Peyer's patch (tissue), 4 donors: ENCODE data around the gene DOCK10.

Experiments
- CTCF ChIP-seq, 6 experiments: fragments of 450-650 bp in 4 of 6; fragments of 200-600 bp in 2 of 6; sonication (generic) in 1 of 6; IDR thresholded peaks; one replicate each; pipeline ENCODE4 v1.5.1; 2017 to 2019; ENCODE audit warnings: antibody characterized with exemption in 6 of 6, mild to moderate bottlenecking in 3 of 6, moderate library complexity in 1 of 6
- POLR2A ChIP-seq, 2 donors: fragments of 450-650 bp; IDR thresholded peaks; one replicate each; pipeline ENCODE4 v1.5.1; 2017; ENCODE audit warnings: antibody characterized with exemption in 2 of 2, mild to moderate bottlenecking in 2 of 2, moderate library complexity in 2 of 2

GRCh38 chr2:224884188-224884587 lies 158.1 kb downstream of the DOCK10 start:
- no peak for TF ChIP-seq CTCF (IDR thresholded peaks at IDR 0.05)
- TF ChIP-seq POLR2A (IDR thresholded peaks at IDR 0.05) = no peak
